ENCODE results near the gene NUDT8.
"Not testable (repeated sequence)": the region's sequence is repeated elsewhere in the genome, so short reads cannot be mapped to it uniquely, and the experiment has no call there.

NUDT8 gene

GRCh38 chr11:67640021-67640757, 10.5 kb upstream of the NUDT8 start:
- H3K27ac Mint-ChIP-seq = no peak overlapping the region
- H3K4me1 Mint-ChIP-seq (ENCODE audit: low read depth) = no peaks in the 10 kb centered on the region
- H3K36me3 Mint-ChIP-seq (ENCODE audit: low read depth) = no peaks in the 10 kb centered on the region
- no peak overlapping the region for H3K4me3 Mint-ChIP-seq
- H3K27me3 Mint-ChIP-seq (ENCODE audit: low read depth) = no peaks in the 10 kb centered on the region
- no peaks in the 10 kb centered on the region for H3K9me3 Mint-ChIP-seq

DNA sequence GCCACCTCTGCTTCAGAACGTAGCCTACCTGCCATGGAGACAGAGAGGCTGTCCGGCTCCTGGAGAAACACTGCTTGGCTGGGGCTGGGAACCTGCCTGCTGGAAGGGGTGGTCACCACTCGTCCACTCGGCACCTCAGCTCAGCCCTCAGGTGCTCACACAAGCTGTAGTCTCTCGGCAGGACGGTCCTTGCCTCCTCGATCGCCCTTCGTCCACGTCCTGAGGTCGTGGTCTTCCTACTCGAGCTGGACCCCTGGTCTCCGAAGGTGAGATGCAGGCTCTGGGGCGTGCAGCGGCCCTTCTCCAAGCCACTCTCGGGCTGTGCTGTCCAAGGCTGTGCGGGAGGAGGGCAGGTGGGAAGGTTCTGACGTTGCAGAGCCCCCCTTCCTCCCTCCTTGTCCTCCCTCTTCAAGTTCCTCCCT, 9.7 kb upstream of the NUDT8 start, which contains the start of gene TBX10:
TBX10 (minus strand) TSS at position 326 of the 422 bp plus-strand sequence; CDS start at position 35, 291 bp downstream.
- H3K4me1 Mint-ChIP-seq (ENCODE audit: low read depth) = no peaks in the 10 kb centered on the region
- no peak within 1 kb of the TSS for H3K27ac Mint-ChIP-seq
- no peak within 1 kb of the TSS for H3K4me3 Mint-ChIP-seq
- no peaks in the 10 kb centered on the region for H3K27me3 Mint-ChIP-seq (ENCODE audit: low read depth)
- no peaks in the 10 kb centered on the region for H3K9me3 Mint-ChIP-seq
- no peaks in the 10 kb centered on the region for H3K36me3 Mint-ChIP-seq (ENCODE audit: low read depth)

DNA sequence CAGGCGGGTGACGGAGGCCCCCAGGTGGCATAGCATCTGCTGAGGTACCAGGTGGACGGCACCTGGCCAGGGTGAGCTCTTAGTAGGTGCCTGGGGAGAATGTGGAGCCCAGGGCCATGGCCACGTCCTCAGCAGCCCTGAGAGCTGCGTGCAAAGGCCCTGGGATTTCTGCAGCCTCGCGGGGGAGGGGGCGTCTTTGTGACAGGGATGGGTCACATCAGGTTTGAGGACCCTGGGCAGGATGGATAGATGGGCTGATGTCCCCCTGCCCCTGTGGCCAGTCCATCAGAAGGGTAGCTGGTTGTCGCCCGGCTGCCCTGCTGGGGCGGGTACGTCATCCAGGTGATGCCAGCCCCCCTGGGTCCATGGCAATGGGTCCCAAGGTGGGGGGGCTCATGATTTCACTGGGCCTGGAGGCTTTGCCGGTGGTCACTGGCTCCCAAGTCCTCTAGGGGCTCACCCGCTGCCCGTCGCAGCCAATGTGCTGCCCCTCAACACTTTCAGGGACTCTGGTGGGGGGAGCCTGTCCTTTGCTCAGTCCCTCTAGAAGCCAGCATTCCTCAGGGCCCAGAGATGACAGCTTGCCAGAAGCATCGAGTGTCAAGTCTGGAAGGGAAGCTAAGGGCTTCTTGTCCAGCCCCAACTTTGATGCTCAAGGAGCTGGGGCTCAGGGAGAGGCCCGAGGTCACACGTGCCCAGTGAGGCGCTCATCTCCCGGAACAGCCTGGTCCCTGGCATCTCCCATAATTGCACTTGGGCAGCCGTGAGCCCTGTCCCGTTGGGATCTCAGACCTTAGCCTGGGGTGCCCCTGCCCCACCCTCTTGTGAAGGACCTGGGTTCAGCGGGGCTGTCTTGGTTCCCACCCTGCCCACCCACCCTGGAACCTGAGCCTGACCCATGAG, 9.0 kb upstream of the NUDT8 start:
- Mint-ChIP-seq H3K27me3 (ENCODE audit: low read depth) (no peaks in the 10 kb centered on the region), H3K4me3 (no peak overlapping the region), H3K27ac (no peak overlapping the region), H3K36me3 (ENCODE audit: low read depth) (no peaks in the 10 kb centered on the region), H3K9me3 (no peaks in the 10 kb centered on the region), H3K4me1 (ENCODE audit: low read depth) (no peaks in the 10 kb centered on the region)

DNA sequence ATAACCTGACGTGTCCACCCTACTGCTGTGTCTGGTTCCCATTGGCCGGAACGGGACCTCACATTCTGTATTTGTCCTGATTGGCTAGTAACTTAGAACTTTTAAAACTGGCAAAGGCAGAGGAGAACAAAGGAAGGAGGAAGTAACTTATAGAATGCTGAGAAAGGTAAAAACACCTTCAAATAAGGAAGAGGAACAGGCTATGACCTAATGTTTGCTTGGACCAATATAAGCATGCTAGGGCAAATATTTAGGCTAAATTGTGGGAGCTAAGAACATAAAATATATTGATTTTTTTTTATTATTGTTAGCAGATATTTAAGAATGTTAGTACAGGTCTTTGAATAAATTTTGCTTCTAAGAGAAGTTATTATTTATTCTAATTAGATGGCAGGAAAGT, 7.7 kb upstream of the NUDT8 start:
- not testable (repeated sequence) for H3K4me1 Mint-ChIP-seq (ENCODE audit: low read depth); H3K36me3 Mint-ChIP-seq (ENCODE audit: low read depth); H3K27me3 Mint-ChIP-seq (ENCODE audit: low read depth); H3K27ac Mint-ChIP-seq; H3K9me3 Mint-ChIP-seq; H3K4me3 Mint-ChIP-seq

GRCh38 chr11:67636962-67637361, 7.2 kb upstream of the NUDT8 start:
- no peak overlapping the region for H3K4me3 Mint-ChIP-seq
- H3K27ac Mint-ChIP-seq = no peak overlapping the region
- no peaks in the 10 kb centered on the region for H3K4me1 Mint-ChIP-seq (ENCODE audit: low read depth)

DNA sequence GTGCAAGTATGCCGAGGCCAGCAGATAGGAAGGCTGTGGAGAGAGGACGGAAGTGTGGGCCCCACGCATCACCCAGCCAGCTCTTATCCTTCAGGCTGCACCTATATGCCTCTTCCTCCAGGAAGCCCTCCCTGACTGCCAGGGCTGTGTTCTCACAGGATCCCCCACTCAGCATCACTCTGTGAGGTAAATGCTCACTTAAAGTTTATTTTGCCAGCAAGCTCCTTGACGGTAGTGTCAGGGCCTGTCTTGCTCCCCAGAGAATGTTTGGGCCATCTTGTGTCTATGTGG, 5.4 kb upstream of the NUDT8 start:
- Mint-ChIP-seq H3K27ac (no peak overlapping the region), H3K36me3 (ENCODE audit: low read depth) (no peaks in the 10 kb centered on the region), H3K4me1 (ENCODE audit: low read depth) (peaks cover 6% of the 10 kb centered on the region), H3K27me3 (ENCODE audit: low read depth) (no peaks in the 10 kb centered on the region), H3K9me3 (no peaks in the 10 kb centered on the region), H3K4me3 (no peak overlapping the region)

More at GRCh38 chr11:67636962-67637361, 7.2 kb upstream of the NUDT8 start:
- Mint-ChIP-seq H3K9me3 (no peaks in the 10 kb centered on the region), H3K27me3 (ENCODE audit: low read depth) (no peaks in the 10 kb centered on the region), H3K36me3 (ENCODE audit: low read depth) (no peaks in the 10 kb centered on the region)

- Mint-ChIP-seq H3K36me3 (ENCODE audit: low read depth) (no peaks in the 10 kb centered on the region), H3K27me3 (ENCODE audit: low read depth) (no peaks in the 10 kb centered on the region), H3K9me3 (no peaks in the 10 kb centered on the region), H3K27ac (no peak overlapping the region), H3K4me1 (ENCODE audit: low read depth) (peaks cover 6% of the 10 kb centered on the region), H3K4me3 (no peak overlapping the region)
Observed at GRCh38 chr11:67634366-67635230, 4.9 kb upstream of the NUDT8 start.

- H3K27ac Mint-ChIP-seq = no peak overlapping the region
- H3K27me3 Mint-ChIP-seq (ENCODE audit: low read depth) = no peaks in the 10 kb centered on the region
- H3K4me1 Mint-ChIP-seq (ENCODE audit: low read depth) = peaks cover 8% of the 10 kb centered on the region
- H3K4me3 Mint-ChIP-seq = no peak overlapping the region
- H3K36me3 Mint-ChIP-seq (ENCODE audit: low read depth) = no peaks in the 10 kb centered on the region
- H3K9me3 Mint-ChIP-seq = no peaks in the 10 kb centered on the region
Observed at GRCh38 chr11:67633758-67634365, 4.1 kb upstream of the NUDT8 start.

- Mint-ChIP-seq H3K36me3 (ENCODE audit: low read depth) (no peaks in the 10 kb centered on the region), H3K27ac (no peak overlapping the region), H3K9me3 (no peaks in the 10 kb centered on the region), H3K27me3 (ENCODE audit: low read depth) (no peaks in the 10 kb centered on the region), H3K4me3 (no peak overlapping the region), H3K4me1 (ENCODE audit: low read depth) (peaks cover 8% of the 10 kb centered on the region)
Observed at GRCh38 chr11:67632982-67633755, 3.4 kb upstream of the NUDT8 start.

DNA sequence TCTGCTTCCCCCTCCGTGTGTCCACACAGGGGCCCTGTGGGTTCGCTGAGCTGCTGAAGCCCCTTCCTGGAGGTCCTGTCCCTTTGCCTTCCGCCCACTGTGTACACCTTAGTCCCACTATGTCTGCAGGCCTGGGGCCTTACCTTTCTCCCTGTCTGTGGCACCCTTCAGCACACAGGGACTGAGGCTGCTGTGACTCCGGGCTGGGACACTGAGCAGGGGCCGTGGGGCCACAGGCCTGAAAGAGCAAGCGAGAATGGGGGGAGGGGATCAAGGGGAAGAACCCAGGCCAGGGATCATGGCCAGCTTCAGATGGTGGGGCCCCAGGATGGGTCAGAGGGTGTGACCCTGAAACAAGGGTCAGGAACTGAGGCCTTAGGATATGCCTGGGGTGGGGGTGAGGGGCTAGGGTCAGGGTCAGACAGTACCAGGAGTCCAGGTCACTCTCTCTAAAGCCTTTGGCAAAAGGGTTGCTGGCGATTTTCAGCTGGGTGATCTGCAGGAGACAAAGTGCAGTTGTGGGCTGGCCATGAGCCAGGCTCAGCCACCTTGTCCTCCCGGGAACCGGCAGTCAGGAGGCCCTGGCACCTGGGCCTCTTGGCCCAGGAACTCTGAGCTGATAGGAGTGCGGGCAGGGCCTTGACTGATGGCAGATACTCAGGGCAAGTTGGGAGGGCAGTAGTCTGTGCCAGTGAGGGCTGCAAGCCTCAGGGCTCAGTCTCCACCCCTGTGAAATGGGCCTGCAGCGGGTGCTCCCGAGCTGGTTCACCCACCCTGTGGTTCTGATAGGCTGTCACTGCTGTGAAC, 2.6 kb upstream of the NUDT8 start:
- no peaks in the 10 kb centered on the region for H3K36me3 Mint-ChIP-seq (ENCODE audit: low read depth)
- H3K4me3 Mint-ChIP-seq = peak overlapping the region; percentile 64
- H3K27me3 Mint-ChIP-seq (ENCODE audit: low read depth) = no peaks in the 10 kb centered on the region
- H3K9me3 Mint-ChIP-seq = no peaks in the 10 kb centered on the region
- peaks cover 8% of the 10 kb centered on the region for H3K4me1 Mint-ChIP-seq (ENCODE audit: low read depth)
- H3K27ac Mint-ChIP-seq = peak overlapping the region; percentile 36

GRCh38 chr11:67631853-67632174, 2.1 kb upstream of the NUDT8 start:
- Mint-ChIP-seq H3K4me1 (ENCODE audit: low read depth) (peaks cover 8% of the 10 kb centered on the region), H3K9me3 (no peaks in the 10 kb centered on the region), H3K36me3 (ENCODE audit: low read depth) (no peaks in the 10 kb centered on the region), H3K4me3 (peak overlapping the region; percentile 64), H3K27ac (peak overlapping the region; percentile 36), H3K27me3 (ENCODE audit: low read depth) (no peaks in the 10 kb centered on the region)

DNA sequence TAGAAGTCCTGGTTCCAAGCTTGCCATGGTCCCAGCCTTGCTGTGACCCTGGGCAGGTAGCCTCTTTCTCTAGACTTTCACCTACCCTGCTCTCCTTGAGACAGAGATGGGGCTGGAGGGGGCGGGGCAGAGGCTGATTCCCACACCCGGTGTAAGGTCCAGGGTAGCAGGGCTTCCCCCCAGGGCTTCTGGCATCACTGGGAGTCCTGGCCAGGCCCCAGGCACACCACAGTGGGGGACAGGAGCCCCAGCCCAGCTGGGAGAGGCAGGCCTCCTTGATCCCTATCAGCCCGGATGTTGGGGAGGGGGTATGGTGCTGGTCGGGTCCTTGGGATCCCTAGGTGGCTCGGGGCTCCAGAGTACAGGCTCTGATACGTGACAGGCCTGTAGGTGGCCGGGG, 1.7 kb upstream of the NUDT8 start:
- H3K36me3 Mint-ChIP-seq (ENCODE audit: low read depth) = no peaks in the 10 kb centered on the region
- peaks cover 8% of the 10 kb centered on the region for H3K4me1 Mint-ChIP-seq (ENCODE audit: low read depth)
- no peaks in the 10 kb centered on the region for H3K9me3 Mint-ChIP-seq
- H3K27me3 Mint-ChIP-seq (ENCODE audit: low read depth) = no peaks in the 10 kb centered on the region
- H3K27ac Mint-ChIP-seq = no peak overlapping the region
- H3K4me3 Mint-ChIP-seq = peak overlapping the region; percentile 9

GRCh38 chr11:67630943-67631331, 1.2 kb upstream of the NUDT8 start:
- no peaks in the 10 kb centered on the region for H3K27me3 Mint-ChIP-seq (ENCODE audit: low read depth)
- peak overlapping the region; percentile 90 for H3K4me3 Mint-ChIP-seq
- no peaks in the 10 kb centered on the region for H3K36me3 Mint-ChIP-seq (ENCODE audit: low read depth)
- peaks cover 8% of the 10 kb centered on the region for H3K4me1 Mint-ChIP-seq (ENCODE audit: low read depth)
- peak overlapping the region; percentile 76 for H3K27ac Mint-ChIP-seq
- H3K9me3 Mint-ChIP-seq = no peaks in the 10 kb centered on the region

All from T-helper 1 cell treated with Interleukin-12 subunit alpha and Interleukin-12 subunit beta and Interleukin-4 antibody, amounts not matched to agents 30 μg/mL and 1 μg/mL, for 36 hours (primary cell).